PFSK-1 (cell line): ENCODE results near the gene PHF1.
A peak's percentile ranks its signal among the peaks of the same experiment; 100 is the strongest.

ENCODE experiments used
- FOXP2 ChIP-seq: optimal IDR thresholded peaks from 2 replicates; pipeline ENCODE3; 2011; ENCODE audit warnings: borderline replicate concordance, control low read depth, inconsistent platforms; ENCODE audit not compliant: insufficient read depth; ENCODE audit errors: extremely low read length, extremely low read depth
- POLR2AphosphoS5 ChIP-seq: IDR thresholded peaks from 2 replicates; pipeline ENCODE4 v1.6.1; 2012; ENCODE audit warnings: low read depth, mild to moderate bottlenecking, control low read depth, low read length, moderate library complexity
- REST ChIP-seq, 2 experiments: IDR thresholded peaks; 2 replicates each; pipeline versions ENCODE4 v1.6.1 to v1.8.0; 2011 to 2012; ENCODE audit warnings: low read depth in 2 of 2, low read length in 2 of 2, control low read depth in 1 of 2, inconsistent platforms in 1 of 2, mild to moderate bottlenecking in 1 of 2, moderate library complexity in 1 of 2; ENCODE audit not compliant: insufficient read depth in 1 of 2
- SIN3A ChIP-seq: IDR thresholded peaks from 2 replicates; pipeline ENCODE4 v1.6.1; 2012; ENCODE audit warnings: mild to moderate bottlenecking, low read length, moderate library complexity, borderline replicate concordance; ENCODE audit not compliant: insufficient read depth
- TAF1 ChIP-seq: IDR thresholded peaks from 2 replicates; pipeline ENCODE4 v1.6.1; 2012; ENCODE audit warnings: low read length, control low read depth, borderline replicate concordance; ENCODE audit not compliant: insufficient read depth

PHF1 gene

GRCh38 chr6:33454009-33454946 is 43.5 kb downstream of the PHF1 start, which contains the start of gene ZBTB9:
Gene ZBTB9, plus strand, starts transcription at chr6:33454576. Its CDS starts 525 bp downstream, at chr6:33455101.
- TF ChIP-seq POLR2AphosphoS5 (peak; percentile 93), TAF1 (peak; percentile 83; the same call in 1 of the 2 replicates), SIN3A (no peak; the same call in 1 of the 2 replicates), FOXP2 (peak; percentile 95), REST (IDR thresholded peaks at IDR 0.05; ENCODE audit: insufficient read depth in 1 of 2, low read depth in 2 of 2, low read length in 2 of 2) (no peak; a peak in 2 of 4 replicates)

GRCh38 chr6:33455051-33455450 is 44.2 kb downstream of the PHF1 start:
- TF ChIP-seq SIN3A = no peak
- no peak for TF ChIP-seq POLR2AphosphoS5
- TF ChIP-seq REST (IDR thresholded peaks at IDR 0.05; ENCODE audit: insufficient read depth in 1 of 2, low read depth in 2 of 2, low read length in 2 of 2) = no peak
- TF ChIP-seq FOXP2 = no peak
- TF ChIP-seq TAF1 = no peak

- TF ChIP-seq SIN3A (no peak), FOXP2 (no peak), TAF1 (no peak), REST (IDR thresholded peaks at IDR 0.05; ENCODE audit: insufficient read depth in 1 of 2, low read depth in 2 of 2, low read length in 2 of 2) (no peak), POLR2AphosphoS5 (no peak)
These were observed 45.3 kb downstream of the PHF1 start for GRCh38 chr6:33456156-33456555.

GRCh38 chr6:33458676-33459075 is 47.9 kb downstream of the PHF1 start:
- TF ChIP-seq FOXP2 (no peak), TAF1 (no peak), SIN3A (no peak), REST (IDR thresholded peaks at IDR 0.05; ENCODE audit: insufficient read depth in 1 of 2, low read depth in 2 of 2, low read length in 2 of 2) (no peak)
